Activated CD4-positive, alpha-beta T cell treated with anti-CD3 and anti-CD28 coated beads, Interleukin-2, amount 50 U/mL, for 1 hour (primary cell): ENCODE results near the gene ISM1.

Experiments used
- DNase-seq: peaks from one replicate; pipeline ENCODE4 v3.0.0-alpha.2; 2020

ISM1 gene

DNA sequence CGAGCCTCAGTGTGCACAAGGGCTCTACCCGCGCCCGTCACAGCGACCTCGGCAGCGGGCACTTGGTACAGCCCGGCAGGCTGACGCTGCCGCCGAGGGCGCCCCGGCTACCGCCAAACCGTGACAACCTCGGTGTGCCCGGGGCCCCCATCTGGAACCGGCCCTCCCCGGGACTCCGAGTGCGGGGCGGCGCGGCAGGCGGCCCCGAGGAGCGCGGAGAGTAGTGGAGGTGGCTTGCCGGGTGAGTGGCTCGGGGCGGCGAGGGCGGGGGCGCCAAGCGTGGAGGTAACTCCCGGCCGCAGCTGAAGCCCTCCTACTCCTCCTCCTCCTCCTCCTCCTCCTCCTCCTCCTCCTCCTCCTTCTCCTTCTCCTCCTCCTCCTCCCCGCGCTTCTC lies at the start of gene ISM1:
ISM1 (plus strand) TSS at position 371 of the 394 bp plus-strand sequence. CDS start 503 bp downstream, outside the sequence.
- peak; percentile 50 for DNase-seq

DNA sequence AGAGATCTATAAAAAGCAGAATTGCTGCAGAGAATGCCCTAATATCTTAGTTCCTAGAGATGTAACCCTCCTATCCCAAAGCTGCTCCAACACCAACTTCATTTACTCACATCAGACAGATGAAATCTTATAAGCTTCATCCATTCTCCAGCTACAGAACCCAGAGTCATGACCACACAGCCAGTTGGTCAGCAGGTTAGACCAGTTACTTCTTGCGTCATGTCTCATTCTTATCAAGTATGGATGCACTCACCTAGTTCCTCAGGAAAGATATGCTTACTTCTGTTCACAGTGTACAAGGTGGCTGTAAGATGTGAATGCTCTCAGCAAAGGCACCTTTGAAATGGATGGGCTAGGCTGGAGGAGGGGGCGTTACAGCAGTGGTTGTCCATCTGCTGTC lies 47.9 kb upstream of the ISM1 start:
- DNase-seq: no peak

DNA sequence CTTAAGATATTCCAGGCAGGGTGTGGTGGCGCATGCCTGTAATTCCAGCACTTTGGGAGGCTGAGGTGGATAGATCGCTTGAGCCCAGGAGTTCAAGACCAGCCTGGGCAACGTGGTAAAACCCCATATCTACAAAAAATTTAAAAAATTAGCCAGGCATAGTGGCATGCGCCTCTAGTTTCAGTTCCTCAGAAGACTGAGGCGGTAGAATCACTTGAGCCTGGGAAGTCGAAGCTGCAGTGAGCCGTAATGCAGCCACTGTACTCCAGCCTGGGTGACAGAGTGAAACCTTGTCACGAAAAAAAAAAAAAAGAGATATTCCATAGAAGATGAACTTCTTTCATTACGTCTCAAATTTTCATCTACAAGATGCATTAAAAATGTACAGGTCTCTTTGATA lies 46.7 kb upstream of the ISM1 start:
- no peak for DNase-seq

DNA sequence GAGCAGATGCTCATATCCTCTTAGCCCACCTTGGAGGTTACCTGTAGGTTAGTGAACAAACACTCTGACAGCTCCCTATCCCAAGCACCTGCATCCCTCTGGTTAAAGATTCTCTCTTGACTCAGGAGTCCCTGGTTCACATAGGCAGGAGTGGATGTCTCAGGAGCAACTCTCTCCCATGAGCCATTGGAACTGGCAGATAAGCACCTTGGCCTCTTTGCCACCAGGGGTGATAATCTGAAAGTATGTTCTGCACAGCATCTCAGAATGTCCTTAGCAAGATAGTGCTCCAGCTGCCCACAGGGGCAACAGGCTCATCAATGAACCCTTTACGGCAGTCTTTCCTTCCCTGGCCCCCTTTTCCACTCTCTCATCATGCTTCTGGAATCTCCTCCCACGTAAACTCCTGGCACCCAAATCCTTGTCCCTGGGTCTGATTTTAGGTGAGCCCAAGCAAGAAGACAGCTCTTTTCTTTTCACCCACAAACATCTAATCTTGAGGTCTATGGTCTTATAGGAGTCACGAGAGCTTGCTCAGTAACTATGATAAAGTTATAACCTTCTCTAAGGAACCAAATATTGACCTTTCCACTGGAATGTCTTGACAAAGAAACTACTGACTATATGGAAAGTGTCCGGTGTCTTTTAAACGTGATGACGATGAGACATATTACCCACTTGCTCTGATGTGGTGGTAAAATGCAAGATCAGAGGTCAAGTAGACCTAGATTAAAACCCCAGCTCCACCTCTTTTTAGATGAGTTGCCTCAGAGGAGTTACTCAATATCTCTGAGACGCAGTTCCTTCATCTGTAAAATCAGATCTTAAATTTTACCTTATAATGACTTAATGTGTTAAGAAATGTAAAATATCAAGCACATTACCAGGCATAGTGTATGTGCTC lies 39.8 kb upstream of the ISM1 start:
- DNase-seq: no peak

DNA sequence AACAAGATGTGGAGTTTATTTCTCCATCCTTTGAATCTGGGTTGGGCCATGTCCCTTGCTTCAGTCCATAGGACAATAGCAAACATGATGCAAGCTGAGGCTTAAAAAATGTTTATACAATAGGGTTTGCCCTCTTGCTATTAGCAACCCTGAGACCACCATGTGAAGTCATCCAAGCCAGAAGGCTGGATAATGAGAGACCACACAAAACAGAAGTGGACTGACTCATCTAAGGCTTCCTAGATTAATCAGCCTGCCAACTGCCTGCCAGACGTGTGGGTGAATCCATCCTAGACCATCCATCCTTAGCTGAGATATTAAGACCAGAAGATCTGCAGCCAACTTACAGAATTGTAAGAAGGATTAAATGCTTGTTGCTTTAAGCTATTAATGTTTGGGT lies 38.1 kb upstream of the ISM1 start:
- DNase-seq: no peak

DNA sequence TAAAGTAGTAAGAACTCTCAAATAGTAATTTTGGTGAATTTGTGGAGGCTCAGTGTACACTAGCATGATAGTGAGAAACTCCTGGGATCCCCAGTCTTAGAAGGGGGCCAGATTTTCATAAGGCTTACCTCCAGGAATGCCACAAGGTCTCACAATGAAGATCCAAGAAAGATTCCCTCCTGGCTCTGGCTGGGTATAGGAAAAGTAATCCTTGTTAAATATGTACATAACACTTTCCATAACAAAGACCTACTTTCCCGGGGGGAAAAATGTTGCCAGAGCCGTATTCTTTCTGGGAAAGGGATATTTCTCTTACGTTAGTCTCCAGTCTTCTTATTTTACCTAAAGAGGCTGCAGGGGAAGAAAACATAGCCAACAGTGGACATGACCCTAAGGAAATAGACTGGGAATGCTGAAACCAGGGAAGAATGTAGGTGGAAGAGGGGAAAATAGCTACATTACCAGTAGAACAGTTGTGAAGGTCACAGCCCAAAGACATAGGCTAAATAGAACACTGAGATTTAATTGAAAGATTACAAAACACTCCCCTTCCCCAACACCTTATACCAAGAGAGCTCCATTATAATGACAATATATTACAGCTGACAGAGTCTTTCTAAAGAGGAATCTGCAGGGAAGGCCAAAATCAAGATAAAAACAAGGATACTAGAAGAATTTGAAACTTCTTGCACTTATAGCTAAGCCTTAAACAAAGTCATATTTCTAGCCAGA lies 34.9 kb upstream of the ISM1 start:
- DNase-seq: no peak

DNA sequence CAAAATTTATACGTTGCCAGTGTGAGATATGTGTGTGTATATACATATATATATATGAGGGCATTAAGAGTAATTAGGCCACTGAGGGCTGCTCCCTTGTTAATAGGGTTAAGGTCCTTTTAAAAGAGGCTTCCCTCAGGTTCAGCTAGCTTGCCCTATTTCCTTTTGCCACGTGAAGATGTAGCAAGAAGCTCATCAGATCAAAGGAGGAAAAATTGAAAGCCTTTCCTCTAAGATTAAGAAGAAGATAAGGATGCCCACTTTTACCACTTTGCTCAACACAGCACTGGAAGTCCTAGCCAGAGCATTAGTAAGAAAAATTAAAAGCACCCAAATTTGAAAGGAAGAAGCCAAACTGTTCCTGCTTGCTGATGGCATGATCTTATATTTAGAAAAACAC lies 33.2 kb upstream of the ISM1 start:
- DNase-seq: no peak

DNA sequence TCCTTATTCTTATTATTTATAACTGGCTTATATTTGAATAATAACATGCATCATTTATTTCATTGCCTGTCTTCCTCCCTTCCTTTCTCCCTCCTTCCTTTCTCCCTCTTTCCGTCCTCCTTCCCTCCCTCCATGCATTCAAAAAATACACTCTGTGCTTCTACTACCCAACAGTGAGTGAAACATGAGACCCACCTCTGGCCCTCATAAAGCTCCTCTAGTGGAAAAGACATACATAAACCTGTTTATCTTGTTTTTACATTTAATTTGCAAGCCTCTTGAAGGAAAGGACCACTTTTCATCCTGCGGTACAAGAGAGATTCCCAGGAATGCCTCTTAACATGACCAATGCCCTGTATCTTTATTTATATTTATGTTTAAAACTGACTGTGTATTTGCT lies 21.8 kb upstream of the ISM1 start:
- DNase-seq: no peak

DNA sequence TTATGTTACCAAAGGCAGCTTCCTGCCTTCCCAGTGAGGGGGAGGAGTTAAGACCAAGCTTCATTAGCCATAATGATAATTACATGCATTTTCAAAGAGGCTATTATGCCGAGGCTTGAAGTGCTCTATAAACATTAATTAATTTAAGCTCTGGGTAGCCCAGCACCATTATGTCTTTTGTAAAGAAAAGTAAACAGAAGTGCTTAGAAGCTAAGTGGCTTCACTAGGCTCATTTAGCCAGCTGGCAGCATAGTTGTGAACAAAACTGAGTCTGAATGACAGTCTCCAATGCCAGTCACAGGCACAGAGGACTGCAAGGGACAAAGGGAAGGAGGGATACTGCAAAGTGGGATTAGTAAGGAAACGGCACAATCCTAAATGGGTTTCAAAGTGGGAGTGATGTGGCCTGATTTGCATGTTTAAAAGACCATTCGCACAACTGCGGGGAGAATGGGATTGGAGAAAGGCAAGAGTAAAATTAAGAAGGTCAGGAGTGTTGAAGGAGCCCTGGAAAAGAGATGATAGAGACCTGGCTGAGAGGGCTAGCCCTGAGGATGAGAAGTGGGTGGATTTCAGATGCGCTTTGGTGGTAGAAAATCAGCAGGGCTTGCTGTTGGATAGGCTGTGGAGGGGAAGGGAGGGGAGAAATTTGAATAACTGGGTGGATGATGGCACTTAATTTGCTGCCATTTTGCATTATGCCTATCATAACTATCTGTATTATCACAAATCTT lies 20.1 kb upstream of the ISM1 start:
- DNase-seq: no peak

DNA sequence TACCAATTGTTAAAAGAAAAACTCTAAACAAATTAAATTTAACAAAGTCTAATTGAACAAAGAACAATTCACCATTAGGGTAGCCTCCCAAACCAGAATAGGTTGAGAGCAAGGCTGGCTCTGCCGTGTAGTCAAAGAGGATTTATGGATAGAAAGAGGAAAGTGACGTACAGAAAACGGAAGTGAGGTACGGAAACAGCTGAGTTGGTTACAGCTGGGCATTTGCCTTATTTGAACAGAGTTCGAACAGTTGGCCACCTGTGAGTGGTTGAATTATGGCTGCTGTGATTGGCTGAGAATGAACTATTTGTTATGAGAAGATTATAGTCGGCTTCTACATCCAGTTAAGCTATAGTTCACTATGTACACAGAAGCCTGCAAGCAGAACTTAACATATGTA lies 18.5 kb upstream of the ISM1 start:
- no peak for DNase-seq

DNA sequence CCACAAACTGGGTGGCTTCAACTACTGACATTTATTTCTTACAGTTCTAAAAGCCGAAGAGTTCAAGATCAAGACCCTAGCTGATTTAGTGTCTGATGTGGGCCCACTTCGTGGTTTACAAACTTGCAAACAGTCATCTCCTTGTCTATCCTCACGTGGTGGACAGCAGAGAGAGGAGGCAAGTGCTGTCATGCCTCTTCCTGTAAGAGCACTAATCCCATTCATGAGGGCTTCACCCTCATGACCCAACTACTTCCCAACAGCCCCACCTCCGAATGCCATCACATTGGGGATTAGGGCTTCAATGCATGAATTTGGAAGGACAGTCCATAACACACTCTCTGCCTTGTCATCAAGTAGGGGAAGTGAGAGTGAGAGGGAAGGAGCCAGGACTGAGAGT lies 15.6 kb upstream of the ISM1 start:
- DNase-seq: no peak

DNA sequence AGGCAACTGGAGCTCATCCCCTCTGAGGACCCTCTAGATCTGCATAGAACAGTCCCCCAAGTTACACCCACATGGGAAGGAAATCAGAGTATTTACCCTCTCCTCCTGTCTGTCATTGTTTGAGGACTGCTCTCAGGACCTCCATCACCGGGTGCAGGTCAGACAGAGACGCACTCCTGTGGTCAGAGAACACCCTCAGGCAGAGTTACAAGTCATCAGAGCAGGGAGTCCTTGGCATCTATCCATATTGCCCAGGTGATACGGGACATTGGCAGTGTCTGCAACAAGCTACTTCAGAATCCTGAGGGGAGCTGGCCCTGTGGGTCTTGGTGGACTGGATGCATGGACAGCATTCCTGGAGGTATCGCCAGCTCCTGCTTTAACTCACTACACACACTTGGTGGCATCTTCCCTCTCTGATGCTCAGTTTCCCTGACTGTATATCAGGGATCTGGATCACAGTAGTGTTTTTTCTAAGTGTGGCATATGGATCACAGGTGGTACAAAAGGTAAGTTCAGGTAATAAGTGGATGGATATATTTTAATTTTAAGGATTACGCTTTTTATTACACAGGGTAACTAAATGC lies 15.1 kb upstream of the ISM1 start:
- DNase-seq: no peak

DNA sequence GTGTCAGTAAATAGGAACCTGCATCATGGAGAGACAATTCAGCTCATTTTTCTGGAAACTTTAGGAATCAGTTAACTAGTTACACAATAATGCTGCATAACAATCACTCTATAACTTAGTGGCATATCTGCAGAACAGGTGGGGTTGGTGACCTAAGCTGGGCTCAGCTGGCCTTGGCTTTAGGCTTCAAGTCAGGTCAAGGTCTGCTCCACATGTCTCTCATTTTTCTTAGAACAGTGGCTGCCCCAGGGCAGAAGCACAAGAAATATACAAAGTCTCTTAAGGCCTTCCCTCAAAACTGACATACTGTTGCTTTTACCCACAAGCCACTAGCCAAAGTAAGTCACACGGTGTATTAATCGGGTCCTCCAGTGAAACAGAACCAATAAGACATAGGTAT lies 14.1 kb upstream of the ISM1 start:
- DNase-seq: no peak

DNA sequence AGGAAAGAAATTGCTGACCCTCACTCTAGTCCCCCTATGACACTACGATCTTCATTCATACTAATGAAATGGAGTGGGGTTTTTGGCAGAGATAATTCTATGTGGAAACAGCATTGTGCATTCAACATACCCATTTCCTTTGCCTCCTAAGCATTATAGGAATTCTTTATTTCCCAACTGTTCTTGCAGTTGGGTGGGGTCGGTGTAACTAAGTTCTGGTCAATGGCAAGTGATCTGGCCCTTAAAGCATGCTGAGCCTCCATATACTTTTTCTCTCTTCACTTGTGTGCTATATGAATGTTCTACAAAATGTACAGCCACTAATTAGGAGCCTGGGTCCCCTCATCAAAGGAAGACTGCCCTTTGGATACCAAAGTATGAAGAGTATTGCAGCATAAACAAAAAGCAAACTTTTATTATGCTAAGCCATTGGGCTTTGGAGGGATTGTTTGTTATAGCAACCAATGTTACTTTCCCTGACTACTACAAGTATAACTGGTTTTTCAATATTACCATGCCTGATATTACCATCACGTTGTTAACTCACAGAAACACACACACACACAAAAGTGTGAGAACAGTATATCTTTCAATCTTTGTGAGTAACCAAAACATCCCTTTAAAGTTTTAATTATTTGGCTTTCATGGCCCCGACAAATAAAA lies 9.0 kb upstream of the ISM1 start:
- no peak for DNase-seq

DNA sequence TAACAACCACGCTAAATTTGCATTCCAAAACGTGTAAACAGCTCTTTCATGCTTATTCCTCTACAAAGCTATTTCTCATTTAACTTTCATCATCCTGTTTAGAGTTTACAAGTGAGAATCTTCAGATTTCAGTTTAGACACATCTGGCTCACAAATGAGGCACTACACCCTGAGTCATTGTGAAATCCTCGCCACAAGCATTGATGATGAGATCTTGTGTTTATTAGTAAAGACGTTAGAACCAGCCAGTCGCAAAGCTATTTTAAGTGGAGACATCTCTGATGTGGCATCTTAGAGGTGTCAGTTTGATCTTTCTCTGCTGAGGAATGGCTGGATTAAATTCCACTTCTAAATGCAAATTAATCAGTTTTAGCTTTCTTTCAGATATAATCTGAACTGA lies 8.3 kb upstream of the ISM1 start:
- DNase-seq: no peak

DNA sequence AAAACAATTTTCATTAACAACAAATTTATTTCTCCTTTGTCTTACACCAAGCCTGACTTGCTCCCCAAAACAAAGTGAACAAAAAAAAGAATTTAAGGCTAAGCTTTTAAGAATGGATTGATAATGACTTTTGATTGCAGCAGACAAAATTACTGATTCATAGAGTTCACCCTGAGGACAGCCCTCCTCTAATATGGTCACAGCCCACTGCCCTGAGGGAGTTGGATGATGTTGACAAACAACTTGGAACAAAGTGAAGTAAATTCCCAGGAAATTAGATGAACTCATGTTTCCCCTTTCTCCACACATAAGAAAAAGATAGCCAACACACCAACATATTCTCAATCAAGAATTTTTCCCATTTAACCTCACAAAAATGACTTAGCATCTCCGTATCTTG lies 7.7 kb upstream of the ISM1 start:
- DNase-seq: no peak

DNA sequence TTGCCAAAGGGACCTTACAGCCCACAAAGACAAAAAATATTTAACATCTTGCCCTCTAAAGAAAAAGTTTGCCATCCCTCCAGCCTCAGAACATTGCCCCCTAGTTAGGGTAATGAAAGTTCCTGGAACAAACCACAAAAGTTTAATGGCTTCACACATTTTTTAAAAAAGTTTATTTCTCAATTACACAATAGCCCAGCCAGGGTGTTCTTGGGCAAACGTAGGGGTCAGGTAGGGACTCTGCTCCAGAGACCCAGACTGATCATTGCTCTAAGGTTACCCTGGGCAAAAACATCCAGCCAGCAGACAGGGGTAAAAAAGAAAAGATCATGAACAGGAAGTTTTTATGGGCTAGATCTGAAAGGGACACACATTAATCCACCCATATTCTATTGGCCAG lies 4.5 kb upstream of the ISM1 start:
- DNase-seq: no peak

DNA sequence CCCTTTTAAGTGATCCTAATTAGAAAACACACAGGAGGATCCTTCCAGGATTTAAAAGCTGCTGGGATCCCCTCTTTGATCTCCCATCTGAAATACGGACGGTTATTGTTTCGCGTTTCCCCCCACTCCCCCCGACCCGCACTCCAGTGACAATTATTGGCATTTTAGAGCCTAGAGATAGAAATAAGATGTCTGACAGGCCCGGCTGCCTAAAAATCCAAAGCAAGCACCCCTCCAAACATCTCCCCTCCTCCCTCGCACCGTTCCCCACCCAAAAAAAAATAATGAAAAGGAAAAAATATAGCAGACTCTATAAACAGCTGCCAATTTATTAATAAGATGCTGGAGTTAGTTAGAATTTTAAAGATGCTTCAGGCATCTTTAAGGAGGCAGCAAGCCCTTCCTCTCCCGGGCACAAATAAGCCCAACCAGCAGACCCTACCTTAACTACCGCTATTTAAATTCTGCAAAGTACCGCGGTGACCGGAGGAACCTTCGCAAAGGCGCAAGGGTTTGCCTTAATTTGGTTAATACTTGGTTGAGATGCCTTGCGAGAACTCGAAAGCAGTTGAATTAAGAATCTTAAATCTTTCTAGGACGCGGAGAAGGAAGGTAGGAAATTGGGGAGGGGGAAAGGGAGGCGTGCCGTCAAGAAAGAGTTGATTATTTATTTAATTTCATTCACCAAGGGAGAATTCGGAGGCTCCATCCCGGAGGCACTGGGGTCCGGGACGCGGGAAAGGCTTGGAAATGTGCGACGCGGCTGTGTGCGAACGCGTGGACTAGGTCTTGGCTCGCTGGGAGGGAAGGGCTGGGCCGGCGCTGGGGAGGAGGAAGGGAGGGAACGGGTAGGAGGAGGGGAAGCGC lies 1.5 kb upstream of the ISM1 start:
- DNase-seq: no peak

DNA sequence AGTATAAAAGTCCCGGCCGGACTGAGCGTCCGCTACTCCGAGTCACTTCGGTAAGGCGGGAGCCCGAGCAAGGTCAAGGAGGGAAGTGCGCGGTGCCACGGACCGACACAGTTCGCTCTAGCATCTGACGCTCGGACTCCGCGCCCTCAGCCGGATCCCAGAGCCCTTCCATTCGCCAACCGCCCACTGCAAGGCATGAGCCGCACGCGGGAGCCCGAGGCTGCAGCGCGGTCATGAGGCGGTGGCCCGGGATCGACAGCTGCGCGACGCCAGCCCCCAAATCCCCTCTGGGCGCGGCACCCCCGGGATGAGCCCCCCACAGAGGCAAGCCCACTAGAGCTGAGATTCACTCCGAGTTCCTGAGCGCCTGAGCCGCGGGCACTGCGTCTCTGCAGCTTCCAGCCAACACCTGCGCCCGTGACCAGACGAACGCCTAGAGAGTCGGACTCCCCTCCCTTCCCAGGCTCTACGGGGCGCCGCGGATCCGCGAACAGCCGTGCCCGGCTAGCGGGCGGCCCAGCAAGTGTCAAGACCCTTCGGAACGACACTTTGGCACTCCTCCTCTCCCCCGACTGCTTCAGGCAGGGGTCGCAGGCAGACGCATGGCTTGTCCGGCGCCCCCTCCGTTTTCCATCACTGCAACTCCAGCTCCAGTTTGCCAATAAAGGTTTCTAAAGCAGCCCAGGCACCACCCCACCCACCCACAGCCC lies 725 bp upstream of the ISM1 start:
- peak; percentile 26 for DNase-seq

DNA sequence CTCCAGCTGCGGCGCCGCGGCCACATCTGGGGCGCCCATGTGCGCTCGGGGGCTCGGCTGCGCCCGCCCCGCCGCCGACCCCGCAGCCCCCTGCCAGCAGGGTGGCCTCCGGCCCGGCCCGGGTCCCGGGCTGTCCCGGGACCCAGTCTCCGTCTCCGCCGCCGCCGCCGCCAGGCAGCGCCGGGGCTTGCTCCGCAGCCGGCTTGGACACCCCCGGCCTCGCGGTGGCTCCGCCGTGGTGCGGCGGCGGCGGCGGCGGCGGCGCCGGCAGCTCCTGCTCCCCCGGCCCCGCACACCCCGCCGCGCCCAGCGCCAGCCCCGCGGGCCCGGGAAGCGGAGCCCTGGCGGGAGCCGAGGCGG lies 219 bp downstream of the ISM1 start:
- DNase-seq: no peak

DNA sequence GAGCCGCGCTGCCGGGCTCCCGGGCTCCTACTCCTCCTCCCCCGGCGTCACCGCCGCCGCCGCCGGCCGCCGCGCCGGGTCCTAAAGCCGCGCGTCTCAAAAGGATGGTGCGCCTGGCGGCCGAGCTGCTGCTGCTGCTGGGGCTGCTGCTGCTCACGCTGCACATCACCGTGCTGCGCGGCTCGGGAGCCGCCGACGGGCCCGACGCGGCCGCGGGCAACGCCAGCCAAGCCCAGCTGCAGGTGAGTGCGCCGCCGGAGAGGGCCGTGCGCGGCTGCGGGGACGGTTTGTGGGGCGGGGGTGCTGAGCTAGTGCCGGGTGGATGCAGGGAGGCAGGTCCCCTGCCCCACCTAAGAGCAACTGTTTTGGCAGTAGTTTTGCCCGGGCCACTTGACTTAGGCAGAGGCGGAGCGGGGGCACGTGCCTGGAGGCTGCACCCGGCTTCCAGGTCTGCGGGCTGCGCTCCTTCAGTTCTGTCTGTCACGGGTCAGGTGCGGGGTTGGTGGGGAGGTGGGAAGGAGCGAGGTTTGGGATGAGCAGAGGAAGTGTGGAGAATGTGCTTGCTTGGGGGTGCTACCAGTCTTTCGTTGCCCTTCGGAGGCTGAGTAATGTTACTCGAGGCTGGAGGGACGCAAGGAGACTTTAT lies 722 bp downstream of the ISM1 start:
- peak; percentile 71 for DNase-seq
